GM10248 (cell line): ENCODE results near the gene UFC1.

ENCODE experiments used
- CTCF ChIA-PET: fragments of 300-600 bp; sonication (Branson Sonifier 250); formaldehyde crosslinking; extraction: SDS; loops from one replicate; lab custom pipeline; 2021; ENCODE audit warnings: antibody characterized with exemption; lab: Yijun Ruan, JAX
- POLR2A ChIA-PET: fragments of 350-650 bp; sonication (Branson Sonifier 250); formaldehyde crosslinking; extraction: SDS; loops from one replicate; lab custom pipeline; 2020; ENCODE audit warnings: antibody characterized with exemption; lab: Yijun Ruan, JAX
- DNase-seq: peaks from one replicate; pipeline ENCODE4 v3.0.0; 2012; ENCODE audit errors: extremely low spot score
- CTCF ChIP-seq: IDR thresholded peaks from 2 replicates; pipeline ENCODE4 v1.5.1; 2012; ENCODE audit warnings: mild to moderate bottlenecking, low read depth; ENCODE audit errors: extremely low read depth, missing control alignments, control extremely low read depth

Gene UFC1

GRCh38 chr1:161177112-161177935 is 23.5 kb downstream of the UFC1 start, which contains the start of gene B4GALT3:
B4GALT3 (minus strand) TSS chr1:161177507; CDS start chr1:161176060, 1,447 bp downstream.
- POLR2A ChIA-PET: interaction anchor here (0.6 to 1.0 kb wide), 2 partner anchors 11 to 105 kb away, joined by 4 read pairs; partner anchors contain the start of gene PPOX
- CTCF ChIA-PET: interaction anchor here (1.4 to 2.5 kb wide), 3 partner anchors 11 to 205 kb away, joined by 4 to 22 read pairs (median 7); partner anchors contain the start of gene PPOX
- TF ChIP-seq CTCF: peak; percentile 7

GRCh38 chr1:161177936-161178244 is 24.1 kb downstream of the UFC1 start:
- ChIA-PET POLR2A (no interaction called here), CTCF (interaction anchor here (2.5 kb wide), 1 partner anchor 11 kb away, joined by 22 read pairs; the partner anchor contains the start of gene PPOX)
- no peak for DNase-seq
- no peak for TF ChIP-seq CTCF

More at GRCh38 chr1:161177112-161177935, 23.5 kb downstream of the UFC1 start, which contains the start of gene B4GALT3:
- peak; percentile 97 for DNase-seq

- ChIA-PET CTCF (interaction anchor here (0.8 to 5.5 kb wide), 4 partner anchors 13 to 202 kb away, joined by 3 to 65 read pairs (median 8); partner anchors contain the start of gene PPOX), POLR2A (no interaction called here)
- no peak for DNase-seq
- no peak for TF ChIP-seq CTCF
Measured at GRCh38 chr1:161179698-161180097, 25.9 kb downstream of the UFC1 start.

GRCh38 chr1:161180639-161181038 is 26.9 kb downstream of the UFC1 start:
- no peak for DNase-seq
- ChIA-PET POLR2A (no interaction called here), CTCF (interaction anchor here (0.8 to 5.5 kb wide), 6 partner anchors 9 to 46 kb away, joined by 4 to 65 read pairs (median 8); partner anchors contain the start of genes NDUFS2 and PPOX)
- peak; percentile 25 for TF ChIP-seq CTCF

GRCh38 chr1:161182214-161182613 is 28.4 kb downstream of the UFC1 start:
- TF ChIP-seq CTCF: no peak
- ChIA-PET POLR2A (no interaction called here), CTCF (interaction anchor here (1.3 to 5.5 kb wide), 8 partner anchors 11 to 200 kb away, joined by 3 to 65 read pairs (median 8); partner anchors contain the start of genes DEDD, NDUFS2 and PPOX)
- no peak for DNase-seq

- POLR2A ChIA-PET: interaction anchor here (0.6 kb wide), 1 partner anchor 1035 kb away, joined by 7 read pairs; no protein-coding TSS in a partner anchor
- TF ChIP-seq CTCF: no peak
- peak; percentile 85 for DNase-seq
- CTCF ChIA-PET: interaction anchor here (1.1 to 2.0 kb wide), 4 partner anchors 13 to 197 kb away, joined by 3 to 14 read pairs (median 4); partner anchors contain the start of gene NDUFS2
Measured at GRCh38 chr1:161185282-161185682, 31.5 kb downstream of the UFC1 start.
